ENCODE data around the gene BBS5.

DNA sequence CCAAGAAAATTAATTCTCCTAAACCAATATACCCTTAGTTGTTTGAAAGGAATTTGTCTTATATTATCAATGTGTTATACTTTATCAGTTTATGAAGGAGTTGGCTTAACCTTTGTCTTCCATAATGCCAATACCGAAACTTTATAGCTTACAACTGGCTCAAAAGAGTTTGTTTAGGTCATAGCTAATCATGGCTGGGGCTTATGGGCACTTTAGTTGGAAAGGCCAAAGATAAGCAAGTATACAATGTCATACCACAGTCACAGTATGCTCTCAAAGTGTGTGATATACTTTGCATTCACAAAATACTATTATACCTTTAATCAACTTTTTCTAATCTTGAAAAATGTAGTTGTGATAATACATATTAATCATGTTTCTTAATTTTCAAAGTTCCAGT lies 32.5 kb downstream of the BBS5 start:
- TF ChIP-seq, protein P1, sequence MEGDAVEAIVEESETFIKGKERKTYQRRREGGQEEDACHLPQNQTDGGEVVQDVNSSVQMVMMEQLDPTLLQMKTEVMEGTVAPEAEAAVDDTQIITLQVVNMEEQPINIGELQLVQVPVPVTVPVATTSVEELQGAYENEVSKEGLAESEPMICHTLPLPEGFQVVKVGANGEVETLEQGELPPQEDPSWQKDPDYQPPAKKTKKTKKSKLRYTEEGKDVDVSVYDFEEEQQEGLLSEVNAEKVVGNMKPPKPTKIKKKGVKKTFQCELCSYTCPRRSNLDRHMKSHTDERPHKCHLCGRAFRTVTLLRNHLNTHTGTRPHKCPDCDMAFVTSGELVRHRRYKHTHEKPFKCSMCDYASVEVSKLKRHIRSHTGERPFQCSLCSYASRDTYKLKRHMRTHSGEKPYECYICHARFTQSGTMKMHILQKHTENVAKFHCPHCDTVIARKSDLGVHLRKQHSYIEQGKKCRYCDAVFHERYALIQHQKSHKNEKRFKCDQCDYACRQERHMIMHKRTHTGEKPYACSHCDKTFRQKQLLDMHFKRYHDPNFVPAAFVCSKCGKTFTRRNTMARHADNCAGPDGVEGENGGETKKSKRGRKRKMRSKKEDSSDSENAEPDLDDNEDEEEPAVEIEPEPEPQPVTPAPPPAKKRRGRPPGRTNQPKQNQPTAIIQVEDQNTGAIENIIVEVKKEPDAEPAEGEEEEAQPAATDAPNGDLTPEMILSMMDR (IDR thresholded peaks at IDR 0.05; ENCODE audit: poor library complexity) = no peak
- TF ChIP-seq EZH2 (IDR thresholded peaks at IDR 0.05; ENCODE audit: borderline replicate concordance) (no peak), EZH2phosphoT487 (IDR thresholded peaks at IDR 0.05; ENCODE audit: low read depth, severe bottlenecking, unreplicated experiment) (no peak)

Data from hepatocyte (in vitro differentiated cells).